Testis (tissue), 3 donors: ENCODE data around the gene TMEM175. TPM values are rescaled to one million over a fixed set of nuclear protein-coding genes. Genes with fewer than 3 reads are reported as not detected.

Experiments used
- DNase-seq: peaks from one replicate; pipeline ENCODE4 v3.0.0-alpha.2; 2019
- H3K27ac ChIP-seq, 2 donors: fragments of 200-600 bp; sonication (generic); one replicate each; pipeline ENCODE4 v1.5.1; 2019
- H3K27me3 ChIP-seq: fragments of 200-600 bp; sonication (generic); one replicate; pipeline ENCODE4 v1.5.1; 2019
- H3K36me3 ChIP-seq: fragments of 200-600 bp; sonication (generic); one replicate; pipeline ENCODE4 v1.5.1; 2017; ENCODE audit warnings: low read depth; ENCODE audit errors: missing control alignments
- H3K4me1 ChIP-seq: fragments of 200-600 bp; sonication (generic); one replicate; pipeline ENCODE4 v1.5.1; 2019
- H3K4me3 ChIP-seq, 2 donors: fragments of 200-600 bp; sonication (generic); one replicate each; pipeline ENCODE4 v1.5.1; 2017 to 2019
- H3K9me3 ChIP-seq: fragments of 200-600 bp; sonication (generic); one replicate; pipeline ENCODE4 v1.5.1; 2017
- CTCF ChIP-seq, 3 experiments: fragments of 450-650 bp in 2 of 3; fragments of 200-600 bp in 1 of 3; sonication (generic) in 1 of 3; IDR thresholded peaks; one replicate each; pipeline ENCODE4 v1.5.1; 2016 to 2019; ENCODE audit warnings: antibody characterized with exemption in 3 of 3, mild to moderate bottlenecking in 2 of 3, moderate library complexity in 1 of 3
- POLR2A ChIP-seq: fragments of 450-650 bp; IDR thresholded peaks from one replicate; pipeline ENCODE4 v1.6.1; 2017; ENCODE audit warnings: antibody characterized with exemption, mild to moderate bottlenecking, moderate library complexity
- WGBS, 2 donors: methylation state at CpG; one replicate each; pipeline ENCODE4 v1.1.5; 2018; 5-methylcytosine and 5-hydroxymethylcytosine counted together
- intact Hi-C: fragments of 100-400 bp; cut with DNase I; formaldehyde crosslinking; loops from one replicate; pipeline ENCODE4 v1.15.1; 2023; ENCODE audit warnings: low total_unique reads
- polyA plus RNA-seq: library from polyadenylated mRNA; stranded (reverse); fragments of 350-450 nt; fragmentation: Illumina TruSeq; extraction: RNeasy Lipid Tissue Mini Kit (QIAGEN cat#74804); gene quantifications from one replicate; pipeline ENCODE4 v1.2.3, GENCODE V29; 2014; ENCODE audit warnings: low read depth, low replicate concordance; ENCODE audit not compliant: insufficient read depth
- total RNA-seq, 2 donors: library from RNA; depleted of rRNA; stranded (reverse); fragments of >200 nt; gene quantifications; one replicate each; pipeline ENCODE4 v1.2.3, GENCODE V29; 2016

TMEM175 gene
- total and polyA plus RNA-seq, 3 donors from 2014 or later, result 50.5 to 88.2 (median 69.2) TPM

GRCh38 chr4:884896-885295 lies 47.4 kb upstream of the TMEM175 start:
- TF ChIP-seq POLR2A (no peak), CTCF (IDR thresholded peaks at IDR 0.05) (no peak)
- H3K4me1 ChIP-seq, result no peaks in the 10 kb centered on the region
- H3K9me3 ChIP-seq, result no peaks in the 10 kb centered on the region
- no peaks in the 10 kb centered on the region for H3K36me3 ChIP-seq
- H3K27ac ChIP-seq, result no peak overlapping the region
- no peak for DNase-seq
- WGBS, 2 donors, result 92 to 95% methylated on average over 24 of the region's 24 CpGs
- H3K27me3 ChIP-seq, result no peaks in the 10 kb centered on the region
- no peak overlapping the region for H3K4me3 ChIP-seq
- intact Hi-C loops, result no loop called here

DNA sequence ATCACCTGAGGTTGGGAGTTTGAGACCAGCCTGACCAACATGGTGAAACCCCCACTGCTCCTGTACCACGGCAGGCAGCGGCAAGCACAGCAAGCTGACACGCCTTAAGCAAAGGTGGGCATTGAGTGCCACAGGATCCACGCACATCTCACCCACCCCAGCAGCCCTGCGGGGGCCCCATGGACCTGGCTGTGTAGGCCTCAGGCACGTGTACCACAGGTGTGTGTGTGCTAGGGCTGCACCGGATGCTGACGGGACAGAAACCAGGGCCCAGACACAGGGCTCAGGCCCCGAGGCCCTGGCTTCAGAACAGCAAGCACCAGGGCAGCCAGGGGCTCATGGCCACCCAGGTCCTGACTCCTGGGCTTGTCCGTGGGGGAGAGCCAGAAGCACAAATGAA lies 46.9 kb upstream of the TMEM175 start:
- intact Hi-C loops, result no loop called here
- Histone ChIP-seq H3K4me3 (no peak overlapping the region), H3K4me1 (no peaks in the 10 kb centered on the region), H3K9me3 (no peaks in the 10 kb centered on the region), H3K27me3 (no peaks in the 10 kb centered on the region), H3K27ac (no peak overlapping the region), H3K36me3 (no peaks in the 10 kb centered on the region)
- 92 to 94% methylated on average over 9 to 10 of the region's 10 CpGs for WGBS, 2 donors
- TF ChIP-seq POLR2A (no peak), CTCF (IDR thresholded peaks at IDR 0.05) (no peak)
- no peak for DNase-seq

GRCh38 chr4:886244-886643 lies 46.0 kb upstream of the TMEM175 start:
- TF ChIP-seq CTCF (IDR thresholded peaks at IDR 0.05) (no peak), POLR2A (no peak)
- no peaks in the 10 kb centered on the region for H3K4me1 ChIP-seq
- no peak overlapping the region for H3K27ac ChIP-seq
- no peak overlapping the region for H3K4me3 ChIP-seq
- no peak for DNase-seq
- H3K9me3 ChIP-seq, result no peaks in the 10 kb centered on the region
- H3K36me3 ChIP-seq, result no peaks in the 10 kb centered on the region
- H3K27me3 ChIP-seq, result no peaks in the 10 kb centered on the region
- 76% methylated on average over 4 to 9 of the region's 9 CpGs for WGBS, 2 donors
- intact Hi-C loops, result no loop called here

- no peaks in the 10 kb centered on the region for H3K36me3 ChIP-seq
- WGBS, 2 donors, result 91 to 92% methylated on average over 59 to 63 of the region's 63 CpGs
Measured at GRCh38 chr4:887034-887763, 45.1 kb upstream of the TMEM175 start.

More at GRCh38 chr4:887034-887763, 45.1 kb upstream of the TMEM175 start:
- TF ChIP-seq POLR2A, result no peak
- TF ChIP-seq CTCF (IDR thresholded peaks at IDR 0.05), result no peak
- intact Hi-C loops, result no loop called here
- H3K9me3 ChIP-seq, result no peaks in the 10 kb centered on the region
- H3K4me3 ChIP-seq, result no peak overlapping the region
- no peaks in the 10 kb centered on the region for H3K4me1 ChIP-seq
- H3K27ac ChIP-seq, result no peak overlapping the region
- no peaks in the 10 kb centered on the region for H3K27me3 ChIP-seq
- DNase-seq, result no peak
